Stimulated activated naive CD4-positive, alpha-beta T cell (primary cell): ENCODE results near the gene ESRRB.

Experiments used
- DNase-seq, 6 experiments: peaks; one replicate each; lab custom pipeline; 2025; lab: John Stamatoyannopoulos, UW

The ESRRB gene

GRCh38 chr14:76450476-76450875 lies 74.5 kb downstream of the ESRRB start:
- no peak for DNase-seq

- DNase-seq: no peak
Observed at GRCh38 chr14:76456200-76456599, 80.3 kb downstream of the ESRRB start.

- no peak for DNase-seq
Observed at GRCh38 chr14:76456891-76457586, 81.1 kb downstream of the ESRRB start.

GRCh38 chr14:76457841-76458240 lies 81.9 kb downstream of the ESRRB start:
- no peak for DNase-seq

GRCh38 chr14:76461886-76462285 lies 85.9 kb downstream of the ESRRB start:
- no peak for DNase-seq

- DNase-seq: no peak
Observed at GRCh38 chr14:76462330-76462729, 86.4 kb downstream of the ESRRB start.

- no peak for DNase-seq
Observed at GRCh38 chr14:76463105-76463504, 87.2 kb downstream of the ESRRB start.

GRCh38 chr14:76464856-76465255 lies 88.9 kb downstream of the ESRRB start:
- DNase-seq: no peak

- DNase-seq: no peak
Observed at GRCh38 chr14:76465664-76466063, 89.7 kb downstream of the ESRRB start.

GRCh38 chr14:76467711-76468155 lies 91.8 kb downstream of the ESRRB start:
- no peak for DNase-seq

- no peak for DNase-seq
Observed at GRCh38 chr14:76472199-76472723, 96.3 kb downstream of the ESRRB start.

- DNase-seq: no peak
Observed at GRCh38 chr14:76473481-76474263, 97.7 kb downstream of the ESRRB start.

- no peak for DNase-seq
Observed at GRCh38 chr14:76480426-76480825, 104.5 kb downstream of the ESRRB start.

GRCh38 chr14:76484355-76484754 lies 108.4 kb downstream of the ESRRB start:
- DNase-seq: no peak

GRCh38 chr14:76486251-76486743 lies 110.4 kb downstream of the ESRRB start:
- DNase-seq: no peak

GRCh38 chr14:76488551-76488950 lies 112.6 kb downstream of the ESRRB start:
- no peak for DNase-seq

GRCh38 chr14:76489667-76490066 lies 113.7 kb downstream of the ESRRB start:
- no peak for DNase-seq

GRCh38 chr14:76490111-76490510 lies 114.2 kb downstream of the ESRRB start:
- no peak for DNase-seq

GRCh38 chr14:76490735-76491134 lies 114.8 kb downstream of the ESRRB start:
- DNase-seq: no peak

- DNase-seq: no peak
Observed at GRCh38 chr14:76491172-76491930, 115.4 kb downstream of the ESRRB start.

- no peak for DNase-seq
Observed at GRCh38 chr14:76495983-76496382, 120.0 kb downstream of the ESRRB start.

GRCh38 chr14:76496595-76496994 lies 120.7 kb downstream of the ESRRB start:
- DNase-seq: no peak
